ENCODE measurements around the gene GARIN1A.

The GARIN1A gene

DNA sequence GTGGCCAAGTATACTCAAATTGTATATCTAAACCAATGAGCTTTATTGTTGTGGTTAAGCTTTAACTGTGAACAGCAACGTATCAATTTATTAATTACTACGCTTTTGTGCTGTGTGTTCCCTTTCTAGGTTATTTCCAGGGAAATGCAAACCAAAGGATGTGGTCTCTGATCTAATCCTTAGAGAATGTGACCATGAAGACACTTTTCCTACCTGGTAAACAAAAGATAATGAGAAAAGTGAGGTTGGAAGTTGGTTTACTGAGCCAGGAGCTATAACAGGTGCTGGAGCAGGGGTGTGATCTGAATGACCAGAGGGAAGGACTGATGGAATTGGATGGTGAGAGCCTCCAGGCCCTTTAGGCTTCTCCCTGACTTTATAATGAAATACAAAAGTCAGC, 41.7 kb downstream of the GARIN1A start:
- TF ChIP-seq, protein P1, sequence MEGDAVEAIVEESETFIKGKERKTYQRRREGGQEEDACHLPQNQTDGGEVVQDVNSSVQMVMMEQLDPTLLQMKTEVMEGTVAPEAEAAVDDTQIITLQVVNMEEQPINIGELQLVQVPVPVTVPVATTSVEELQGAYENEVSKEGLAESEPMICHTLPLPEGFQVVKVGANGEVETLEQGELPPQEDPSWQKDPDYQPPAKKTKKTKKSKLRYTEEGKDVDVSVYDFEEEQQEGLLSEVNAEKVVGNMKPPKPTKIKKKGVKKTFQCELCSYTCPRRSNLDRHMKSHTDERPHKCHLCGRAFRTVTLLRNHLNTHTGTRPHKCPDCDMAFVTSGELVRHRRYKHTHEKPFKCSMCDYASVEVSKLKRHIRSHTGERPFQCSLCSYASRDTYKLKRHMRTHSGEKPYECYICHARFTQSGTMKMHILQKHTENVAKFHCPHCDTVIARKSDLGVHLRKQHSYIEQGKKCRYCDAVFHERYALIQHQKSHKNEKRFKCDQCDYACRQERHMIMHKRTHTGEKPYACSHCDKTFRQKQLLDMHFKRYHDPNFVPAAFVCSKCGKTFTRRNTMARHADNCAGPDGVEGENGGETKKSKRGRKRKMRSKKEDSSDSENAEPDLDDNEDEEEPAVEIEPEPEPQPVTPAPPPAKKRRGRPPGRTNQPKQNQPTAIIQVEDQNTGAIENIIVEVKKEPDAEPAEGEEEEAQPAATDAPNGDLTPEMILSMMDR (IDR thresholded peaks at IDR 0.05) = no peak
- no peak overlapping the region for H3K4me3 ChIP-seq

DNA sequence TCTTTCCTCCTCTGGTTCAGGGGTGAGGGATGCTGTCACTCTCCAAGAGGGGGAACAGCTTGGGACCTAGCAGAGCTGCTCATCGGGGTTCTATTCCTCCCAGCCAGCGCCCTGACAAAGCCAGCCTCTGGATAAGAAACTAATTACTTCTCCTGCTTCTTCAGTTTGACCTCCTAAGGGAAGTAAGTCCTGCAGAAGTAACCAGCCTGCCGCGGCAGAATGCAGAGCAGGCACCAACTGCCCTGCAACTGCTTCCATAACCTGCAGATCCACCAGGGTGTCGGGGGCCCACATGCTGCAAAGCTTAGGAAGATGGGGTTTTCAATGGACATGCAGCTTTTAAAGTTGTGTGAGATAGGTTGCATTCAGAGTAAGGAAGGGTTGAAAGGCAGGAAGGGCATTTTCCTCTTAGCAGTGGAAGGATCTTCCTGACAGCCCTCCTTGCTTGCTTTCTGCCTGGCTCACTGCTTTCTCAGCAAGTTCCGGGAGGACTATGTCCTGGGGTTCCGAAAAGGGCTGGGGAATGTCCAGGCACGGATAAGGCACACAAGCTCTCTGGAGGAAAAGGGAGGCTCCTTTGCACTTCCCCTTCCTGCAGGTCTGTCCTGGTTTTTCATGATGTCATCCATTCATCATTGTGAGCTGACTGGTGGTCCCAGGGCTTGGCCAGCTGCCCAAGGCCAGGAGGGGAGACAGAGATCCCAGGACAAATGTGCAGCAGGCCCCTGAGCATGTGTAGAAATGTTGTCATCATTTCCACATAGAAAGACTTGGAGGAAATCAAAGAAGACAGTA, 42.8 kb downstream of the GARIN1A start:
- no peak overlapping the region for H3K4me3 ChIP-seq
- TF ChIP-seq, protein P1 (IDR thresholded peaks at IDR 0.05) = no peak
- peak; percentile 45 for DNase-seq (ENCODE audit: low spot score)
- H3K27ac ChIP-seq = no peak overlapping the region

More for the DNA sequence above, 41.7 kb downstream of the GARIN1A start:
- DNase-seq (ENCODE audit: low spot score) = peak; percentile 17
- H3K27ac ChIP-seq = no peak overlapping the region

DNA sequence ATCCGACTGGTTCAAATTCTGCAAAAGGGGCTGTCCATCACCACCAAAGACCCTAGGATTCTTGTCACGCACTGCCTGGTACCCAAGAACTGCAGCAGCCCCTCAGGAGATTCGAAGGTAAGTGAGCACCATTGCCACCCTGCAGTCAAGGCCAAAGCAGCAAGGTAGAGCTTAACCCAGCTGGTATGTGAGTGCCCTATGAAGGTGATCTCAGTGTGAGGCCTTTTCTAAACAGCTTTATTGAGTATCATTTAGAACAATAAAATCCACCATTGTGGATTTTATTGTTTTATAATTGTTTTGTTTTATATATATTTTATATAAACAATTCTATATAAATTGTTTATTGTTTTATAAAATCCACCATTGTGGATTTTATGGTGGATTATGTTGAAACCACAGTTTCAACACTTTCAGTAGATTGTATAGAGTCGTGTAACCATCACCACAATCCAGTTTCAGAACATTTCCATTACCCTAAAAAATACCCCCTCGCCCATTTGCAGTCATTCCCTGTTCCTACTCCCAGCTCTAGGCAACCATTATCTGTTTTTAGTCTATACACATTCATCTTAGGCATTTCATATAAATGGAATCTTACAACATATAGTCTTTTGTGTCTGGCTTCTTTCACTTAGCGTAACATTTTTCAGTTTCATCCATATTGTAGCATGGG, 47.0 kb downstream of the GARIN1A start:
- TF ChIP-seq, protein P1 (IDR thresholded peaks at IDR 0.05) = no peak
- peak; percentile 17 for DNase-seq (ENCODE audit: low spot score)
- Histone ChIP-seq H3K4me3 (no peak overlapping the region), H3K27ac (no peak overlapping the region)

DNA sequence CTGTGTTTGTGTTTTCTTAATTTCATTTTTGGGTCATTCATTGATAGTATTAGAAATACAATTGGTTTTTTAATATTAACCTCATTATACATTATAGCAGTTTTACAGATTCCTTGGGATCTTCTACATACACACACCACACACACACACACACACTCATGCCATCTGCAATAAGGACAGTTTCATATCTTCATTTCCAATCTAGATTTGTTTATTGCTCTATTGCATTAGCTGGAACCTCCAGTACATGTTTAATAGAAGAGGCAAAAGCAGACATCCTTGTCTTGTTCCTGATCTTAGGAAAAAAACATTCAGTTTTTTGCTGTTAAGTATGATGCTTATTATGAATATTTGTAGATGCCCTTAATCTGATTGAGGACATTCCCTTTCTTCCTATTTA, 49.3 kb downstream of the GARIN1A start:
- DNase-seq (ENCODE audit: low spot score) = no peak
- Histone ChIP-seq H3K27ac (no peak overlapping the region), H3K4me3 (no peak overlapping the region)
- TF ChIP-seq, protein P1 (IDR thresholded peaks at IDR 0.05) = no peak
